ENCODE results near the gene ASGR2. TPM values are rescaled to one million over a fixed set of nuclear protein-coding genes. Genes with fewer than 3 reads are reported as not detected.

The ASGR2 gene
- total and polyA plus RNA-seq, 4 donors = 0.24 to 0.50 (median 0.39) TPM; not detected in 1

Small RNA genes lying within 50 kb of the gene (small RNA-seq; reads per million reads assigned to genes)
- gene AC120057.1 (ENCODE audit: low replicate concordance) = not detected

Other genes with a start within 250 kb of the ASGR2 start
- under 1 TPM in 1 of 2 donors, not detected in 1; 0.59 TPM for gene ALOX12, start 118.8 kb downstream of the ASGR2 start, total RNA-seq
- 1 to 10 TPM; 1.3 to 2.7 TPM for gene ALOX12, start 118.8 kb downstream of the ASGR2 start, polyA plus RNA-seq (ENCODE audit: insufficient read length in 2 of 2)
- 100 to 1,000 TPM in 1 of 2 donors, 10 to 100 TPM in 1; 68.3 to 121 TPM for gene RNASEK, start 102.2 kb downstream of the ASGR2 start, total RNA-seq
- 100 to 1,000 TPM; 252 to 284 TPM for gene RNASEK, start 102.2 kb downstream of the ASGR2 start, polyA plus RNA-seq (ENCODE audit: insufficient read length in 2 of 2)
- gene BCL6B, start 91.8 kb downstream of the ASGR2 start, total RNA-seq = 10 to 100 TPM in 1 of 2 donors, 1 to 10 TPM in 1; 3.1 to 13.7 TPM
- gene BCL6B, start 91.8 kb downstream of the ASGR2 start, polyA plus RNA-seq (ENCODE audit: insufficient read length in 2 of 2) = 1 to 10 TPM; 5.6 to 8.5 TPM
- gene SLC16A13, start 78.8 kb downstream of the ASGR2 start, total RNA-seq = under 1 TPM; 0.10 to 0.66 TPM
- 1 to 10 TPM; 1.5 to 2.4 TPM for gene SLC16A13, start 78.8 kb downstream of the ASGR2 start, polyA plus RNA-seq (ENCODE audit: insufficient read length in 2 of 2)
- gene SLC16A11, start 70.7 kb downstream of the ASGR2 start, total RNA-seq = 1 to 10 TPM in 1 of 2 donors, under 1 TPM in 1; 0.20 to 2.5 TPM
- gene SLC16A11, start 70.7 kb downstream of the ASGR2 start, polyA plus RNA-seq (ENCODE audit: insufficient read length in 2 of 2) = under 1 TPM; 0.52 to 0.95 TPM
- gene CLEC10A, start 34.6 kb downstream of the ASGR2 start, total RNA-seq = under 1 TPM; 0.69 to 0.77 TPM
- under 1 TPM; 0.17 to 0.29 TPM for gene CLEC10A, start 34.6 kb downstream of the ASGR2 start, polyA plus RNA-seq (ENCODE audit: insufficient read length in 2 of 2)
- 1 to 10 TPM; 4.3 to 8.2 TPM for gene ASGR1, start 64.5 kb upstream of the ASGR2 start, total RNA-seq
- 10 to 100 TPM; 32.4 to 32.5 TPM for gene ASGR1, start 64.5 kb upstream of the ASGR2 start, polyA plus RNA-seq (ENCODE audit: insufficient read length in 2 of 2)
- gene DLG4, start 105.0 kb upstream of the ASGR2 start, total RNA-seq = 10 to 100 TPM; 50.6 to 82.8 TPM
- gene DLG4, start 105.0 kb upstream of the ASGR2 start, polyA plus RNA-seq (ENCODE audit: insufficient read length in 2 of 2) = 100 to 1,000 TPM; 192 to 203 TPM
- 100 to 1,000 TPM; 131 to 478 TPM for gene ACADVL, start 105.1 kb upstream of the ASGR2 start, total RNA-seq
- 100 to 1,000 TPM; 381 to 455 TPM for gene ACADVL, start 105.1 kb upstream of the ASGR2 start, polyA plus RNA-seq (ENCODE audit: insufficient read length in 2 of 2)
- gene DVL2, start 119.7 kb upstream of the ASGR2 start, total RNA-seq = 10 to 100 TPM; 31.7 to 46.6 TPM
- gene DVL2, start 119.7 kb upstream of the ASGR2 start, polyA plus RNA-seq (ENCODE audit: insufficient read length in 2 of 2) = 10 to 100 TPM; 47.9 to 59.7 TPM
- gene PHF23, start 124.6 kb upstream of the ASGR2 start, total RNA-seq = 10 to 100 TPM; 26.2 to 49.0 TPM
- gene PHF23, start 124.6 kb upstream of the ASGR2 start, polyA plus RNA-seq (ENCODE audit: insufficient read length in 2 of 2) = 10 to 100 TPM; 50.2 to 53.2 TPM
- gene GABARAP, start 127.6 kb upstream of the ASGR2 start, total RNA-seq = 100 to 1,000 TPM; 196 to 481 TPM
- 100 to 1,000 TPM; 431 to 461 TPM for gene GABARAP, start 127.6 kb upstream of the ASGR2 start, polyA plus RNA-seq (ENCODE audit: insufficient read length in 2 of 2)
- 10 to 100 TPM; 44.4 to 47.9 TPM for gene CTDNEP1, start 136.9 kb upstream of the ASGR2 start, total RNA-seq
- 100 to 1,000 TPM; 177 to 181 TPM for gene CTDNEP1, start 136.9 kb upstream of the ASGR2 start, polyA plus RNA-seq (ENCODE audit: insufficient read length in 2 of 2)
- 10 to 100 TPM; 24.9 to 47.7 TPM for gene ELP5, start 137.4 kb upstream of the ASGR2 start, total RNA-seq
- gene ELP5, start 137.4 kb upstream of the ASGR2 start, polyA plus RNA-seq (ENCODE audit: insufficient read length in 2 of 2) = 10 to 100 TPM; 49.8 to 52.2 TPM
- 1 to 10 TPM in 1 of 2 donors, under 1 TPM in 1; 0.79 to 2.3 TPM for gene CLDN7, start 147.7 kb upstream of the ASGR2 start, total RNA-seq
- 1 to 10 TPM; 1.3 TPM for gene CLDN7, start 147.7 kb upstream of the ASGR2 start, polyA plus RNA-seq (ENCODE audit: insufficient read length in 2 of 2)
- gene SLC2A4, start 166.9 kb upstream of the ASGR2 start, total RNA-seq = 1 to 10 TPM in 1 of 2 donors, under 1 TPM in 1; 0.59 to 1.9 TPM
- gene SLC2A4, start 166.9 kb upstream of the ASGR2 start, polyA plus RNA-seq (ENCODE audit: insufficient read length in 2 of 2) = under 1 TPM; 0.48 to 0.78 TPM
- 1 to 10 TPM in 1 of 2 donors, under 1 TPM in 1; 0.50 to 1.0 TPM for gene YBX2, start 179.8 kb upstream of the ASGR2 start, total RNA-seq
- gene YBX2, start 179.8 kb upstream of the ASGR2 start, polyA plus RNA-seq (ENCODE audit: insufficient read length in 2 of 2) = 1 to 10 TPM; 4.2 to 6.9 TPM
- 100 to 1,000 TPM; 146 to 202 TPM for gene EIF5A, start 192.8 kb upstream of the ASGR2 start, total RNA-seq
- 100 to 1,000 TPM; 366 to 375 TPM for gene EIF5A, start 192.8 kb upstream of the ASGR2 start, polyA plus RNA-seq (ENCODE audit: insufficient read length in 2 of 2)
- 10 to 100 TPM; 19.2 to 65.5 TPM for gene GPS2, start 200.5 kb upstream of the ASGR2 start, total RNA-seq
- 10 to 100 TPM; 98.3 to 99.4 TPM for gene GPS2, start 200.5 kb upstream of the ASGR2 start, polyA plus RNA-seq (ENCODE audit: insufficient read length in 2 of 2)
- gene NEURL4, start 214.5 kb upstream of the ASGR2 start, total RNA-seq = 10 to 100 TPM; 28.6 TPM
- gene NEURL4, start 214.5 kb upstream of the ASGR2 start, polyA plus RNA-seq (ENCODE audit: insufficient read length in 2 of 2) = 10 to 100 TPM; 43.9 to 56.4 TPM
- 10 to 100 TPM in 1 of 2 donors, 1 to 10 TPM in 1; 4.6 to 13.7 TPM for gene ACAP1, start 221.7 kb upstream of the ASGR2 start, total RNA-seq
- gene ACAP1, start 221.7 kb upstream of the ASGR2 start, polyA plus RNA-seq (ENCODE audit: insufficient read length in 2 of 2) = 10 to 100 TPM; 13.8 to 18.1 TPM
- 10 to 100 TPM in 1 of 2 donors, 1 to 10 TPM in 1; 5.6 to 10.4 TPM for gene KCTD11, start 237.3 kb upstream of the ASGR2 start, total RNA-seq
- 10 to 100 TPM; 12.6 to 13.5 TPM for gene KCTD11, start 237.3 kb upstream of the ASGR2 start, polyA plus RNA-seq (ENCODE audit: insufficient read length in 2 of 2)
- not detected for gene TMEM95, start 240.3 kb upstream of the ASGR2 start, total RNA-seq
- not detected for gene TMEM95, start 240.3 kb upstream of the ASGR2 start, polyA plus RNA-seq (ENCODE audit: insufficient read length in 2 of 2)